HCT116 (cell line): ENCODE measurements around the gene ABTB2. TPM values are rescaled to one million over a fixed set of nuclear protein-coding genes. Genes with fewer than 3 reads are reported as not detected.

Experiments used
- ATAC-seq: fragments of 200-7000 bp; cut with Tn5 transposase; 2 replicates; pipeline ENCODE4 v1.9.1; 2020; ENCODE audit warnings: mild to moderate bottlenecking, moderate library complexity
- BruUV-seq: library from RNA; stranded (reverse); fragments of 400-500 nt; replicated peaks from 2 replicates; lab custom pipeline; 2021; lab: Mats Ljungman, UMichigan
- CTCF ChIA-PET: fragments of 300-600 bp; sonication (Branson Sonifier 250); formaldehyde crosslinking; loops from one replicate; lab custom pipeline; 2021; ENCODE audit warnings: antibody characterized with exemption; lab: Charles Lee
- POLR2A ChIA-PET: fragments of 300-600, 350-600 bp; sonication (Branson Sonifier 250); formaldehyde crosslinking; loops from one replicate; lab custom pipeline; 2021; ENCODE audit warnings: antibody characterized with exemption; lab: Charles Lee
- RAD21 ChIA-PET, 2 experiments: fragments of 300-600 bp; sonication (Branson Sonifier 250); formaldehyde crosslinking; loops; one replicate each; lab custom pipeline; 2023; ENCODE audit warnings: low total read pairs in 2 of 2; ENCODE audit not compliant: uncharacterized antibody in 2 of 2, unreplicated experiment in 2 of 2, low non-redundant PET in 1 of 2; lab: Charles Lee
- DNase-seq: peaks from one replicate; pipeline ENCODE4 v3.0.0-alpha.2; 2010; ENCODE audit warnings: low read depth, low spot score
- H2AFZ ChIP-seq: fragments of 200-600 bp; shearing (Covaris generic), sonication (generic); 2 replicates; pipeline ENCODE4 v1.6.1; 2017; ENCODE audit warnings: low read depth, mixed run types, mixed read lengths, antibody characterized with exemption, low read length; ENCODE audit not compliant: poor library complexity, severe bottlenecking
- H3K27ac ChIP-seq: 2 replicates; pipeline ENCODE4 v1.5.1; 2012; ENCODE audit warnings: low read depth, low read length
- H3K27me3 ChIP-seq: fragments of 200-600 bp; sonication (generic); 2 replicates; pipeline ENCODE4 v1.6.1; 2016; ENCODE audit warnings: mixed run types, low read length, mixed read lengths; ENCODE audit not compliant: insufficient read depth
- H3K36me3 ChIP-seq, 2 experiments: fragments of 200-500 bp in 1 of 2; fragments of 200-600 bp in 1 of 2; sonication (Bioruptor generic) in 1 of 2; sonication (generic) in 1 of 2; 2 replicates each; pipeline versions ENCODE4 v1.5.1 to v1.6.1; 2014 to 2016; ENCODE audit warnings: low read length in 2 of 2, inconsistent platforms in 1 of 2, mixed read lengths in 1 of 2, mixed run types in 1 of 2; ENCODE audit not compliant: insufficient read depth in 2 of 2, control insufficient read depth in 1 of 2
- H3K4me1 ChIP-seq, 2 experiments: fragments of 200-600 bp in 1 of 2; sonication (generic) in 1 of 2; 2 replicates each; pipeline versions ENCODE4 v1.5.1 to v1.6.1; 2012 to 2017; ENCODE audit warnings: low read length in 2 of 2, inconsistent platforms in 1 of 2, mild to moderate bottlenecking in 1 of 2, mixed read lengths in 1 of 2, mixed run types in 1 of 2, moderate library complexity in 1 of 2; ENCODE audit not compliant: insufficient read depth in 2 of 2, control insufficient read depth in 1 of 2
- H3K4me2 ChIP-seq: fragments of 200-600 bp; sonication (generic); 2 replicates; pipeline ENCODE4 v1.6.1; 2017; ENCODE audit warnings: mixed run types, low read length, mixed read lengths
- H3K4me3 ChIP-seq, 2 experiments: fragments of 200-600 bp in 1 of 2; sonication (generic) in 1 of 2; replicated peaks in 1 of 2; 2 replicates each; pipeline ENCODE4 v1.5.1; 2011 to 2016; ENCODE audit warnings: low read length in 2 of 2, control low read depth in 1 of 2, low read depth in 1 of 2, mild to moderate bottlenecking in 1 of 2, mixed read lengths in 1 of 2, mixed run types in 1 of 2
- H3K79me2 ChIP-seq: fragments of 200-600 bp; sonication (generic); 2 replicates; pipeline ENCODE4 v1.6.1; 2017; ENCODE audit warnings: mild to moderate bottlenecking, mixed run types, low read length, moderate library complexity, mixed read lengths; ENCODE audit not compliant: insufficient read depth
- H3K9ac ChIP-seq: fragments of 200-600 bp; sonication (generic); 2 replicates; pipeline ENCODE4 v1.6.1; 2016; ENCODE audit warnings: low read length, mixed read lengths
- H3K9me2 ChIP-seq: fragments of 200-600 bp; sonication (generic), shearing (Covaris generic); 2 replicates; pipeline ENCODE4 v1.6.1; 2017; ENCODE audit warnings: mixed run types, mild to moderate bottlenecking, moderate library complexity; ENCODE audit not compliant: insufficient read depth
- H3K9me3 ChIP-seq, 2 experiments: fragments of 200-500 bp in 1 of 2; fragments of 200-600 bp in 1 of 2; sonication (Bioruptor generic) in 1 of 2; sonication (generic) in 1 of 2; 2 replicates each; pipeline ENCODE4 v1.6.1; 2014 to 2017; ENCODE audit warnings: low read length in 2 of 2, mixed read lengths in 2 of 2, inconsistent platforms in 1 of 2, low read depth in 1 of 2, mild to moderate bottlenecking in 1 of 2, mixed run types in 1 of 2, moderate library complexity in 1 of 2; ENCODE audit not compliant: control insufficient read depth in 1 of 2, insufficient read depth in 1 of 2
- H4K20me1 ChIP-seq: fragments of 200-600 bp; sonication (generic), shearing (Covaris generic); 2 replicates; pipeline ENCODE4 v1.6.1; 2017; ENCODE audit warnings: mixed run types, mild to moderate bottlenecking, moderate library complexity; ENCODE audit not compliant: insufficient read depth
- ATF3 ChIP-seq: IDR thresholded peaks from 2 replicates; pipeline ENCODE4 v1.6.1; 2012
- CBX3 ChIP-seq: IDR thresholded peaks from 2 replicates; pipeline ENCODE4 v1.6.1; 2012; ENCODE audit warnings: low read depth
- EGR1 ChIP-seq: IDR thresholded peaks from 2 replicates; pipeline ENCODE4 v1.6.1; 2012; ENCODE audit warnings: low read depth
- JUND ChIP-seq: IDR thresholded peaks from 2 replicates; pipeline ENCODE4 v1.6.1; 2012
- MAX ChIP-seq: IDR thresholded peaks from 2 replicates; pipeline ENCODE4 v1.6.1; 2012
- RAD21 ChIP-seq: IDR thresholded peaks from 2 replicates; pipeline ENCODE4 v1.6.1; 2012; ENCODE audit warnings: low read depth, mild to moderate bottlenecking
- REST ChIP-seq: IDR thresholded peaks from 2 replicates; pipeline ENCODE4 v1.6.1; 2012; ENCODE audit warnings: low read depth
- SP1 ChIP-seq: IDR thresholded peaks from 2 replicates; pipeline ENCODE4 v1.6.1; 2012; ENCODE audit warnings: low read depth
- TCF7L2 ChIP-seq: IDR thresholded peaks from 2 replicates; pipeline ENCODE4 v1.7.0; 2011; ENCODE audit warnings: borderline replicate concordance, inconsistent platforms; ENCODE audit not compliant: insufficient read depth, insufficient read length; ENCODE audit errors: extremely low read depth
- ZFX ChIP-seq: fragments of 450-650 bp; IDR thresholded peaks from 2 replicates; pipeline ENCODE4 v1.6.1; 2017
- ZNF274 ChIP-seq: fragments of 200-500 bp; sonication (Bioruptor generic); IDR thresholded peaks from 2 replicates; pipeline ENCODE4 v1.6.1; 2014; ENCODE audit warnings: mild to moderate bottlenecking, low read depth, low read length, inconsistent platforms
- intact Hi-C: fragments of 100-400 bp; cut with micrococcal nuclease; formaldehyde crosslinking; loops from 2 replicates; pipeline ENCODE4 v1.10.0; 2022
- total RNA-seq: library from RNA; stranded (reverse); gene quantifications from one replicate; pipeline ENCODE4 v1.2.1, GENCODE V29; 2021; ENCODE audit not compliant: unreplicated experiment

Gene ABTB2
- total RNA-seq, 1 experiment from 2014 or later, result 6.8 TPM

GRCh38 chr11:34404280-34404679, 46.5 kb upstream of the ABTB2 start:
- CTCF ChIA-PET, result no interaction called here
- RAD21 ChIA-PET, result no interaction called here
- Histone ChIP-seq H3K9me2 (no peaks in the 10 kb centered on the region), H3K4me3 (no peak overlapping the region), H3K79me2 (no peaks in the 10 kb centered on the region), H2AFZ (no peak overlapping the region), H4K20me1 (no peaks in the 10 kb centered on the region), H3K27ac (no peak overlapping the region), H3K4me1 (no peaks in the 10 kb centered on the region), H3K36me3 (no peaks in the 10 kb centered on the region), H3K27me3 (no peaks in the 10 kb centered on the region), H3K9me3 (no peaks in the 10 kb centered on the region), H3K4me2 (no peak overlapping the region), H3K9ac (no peak overlapping the region)
- intact Hi-C loops, result no loop called here
- ATAC-seq, result no peak
- TF ChIP-seq CBX3, result no peak
- TF ChIP-seq TCF7L2, result no peak
- TF ChIP-seq ZNF274, result no peak
- TF ChIP-seq ZFX, result no peak
- no peak for TF ChIP-seq RAD21
- no peak for TF ChIP-seq ATF3
- no peak for TF ChIP-seq SP1
- TF ChIP-seq REST, result no peak
- no peak for TF ChIP-seq JUND
- no peak for TF ChIP-seq EGR1
- no peak for TF ChIP-seq MAX
- DNase-seq, result no peak
- POLR2A ChIA-PET, result no interaction called here
- BruUV-seq, result no TSS peak
